Ovary (tissue), 9 donors: Measurements from ENCODE around the gene AFG3L2. TPM values are rescaled to one million over a fixed set of nuclear protein-coding genes. Genes with fewer than 3 reads are reported as not detected.

Experiments used
- DNase-seq, 5 donors: peaks; one replicate each; pipeline ENCODE4 v3.0.0-alpha.2; 2019 to 2020
- H3K27ac ChIP-seq, 2 donors: fragments of 200-600 bp; one replicate each; pipeline versions ENCODE4 v1.5.1 to v1.8.0; 2019 to 2022
- H3K27me3 ChIP-seq: fragments of 200-600 bp; one replicate; pipeline ENCODE4 v1.8.0; 2022
- H3K36me3 ChIP-seq: fragments of 200-600 bp; sonication (generic); one replicate; pipeline ENCODE4 v1.5.1; 2019
- H3K4me1 ChIP-seq: one replicate; pipeline ENCODE4 v1.8.1; 2013; ENCODE audit warnings: mild to moderate bottlenecking, moderate library complexity; ENCODE audit not compliant: insufficient read depth
- H3K4me3 ChIP-seq: fragments of 200-600 bp; sonication (generic); one replicate; pipeline ENCODE4 v1.5.1; 2017
- H3K9me3 ChIP-seq, 2 donors: fragments of 200-600 bp in 1 of 2; sonication (generic) in 1 of 2; one replicate each; pipeline versions ENCODE4 v1.5.1 to v1.8.1; 2013 to 2019; ENCODE audit warnings: mild to moderate bottlenecking in 1 of 2, moderate library complexity in 1 of 2
- CTCF ChIP-seq, 3 donors: fragments of 450-650 bp in 2 of 3; fragments of 200-600 bp in 1 of 3; IDR thresholded peaks; one replicate each; pipeline versions ENCODE4 v1.5.1 to v1.8.0; 2016 to 2022; ENCODE audit warnings: antibody characterized with exemption in 3 of 3, mild to moderate bottlenecking in 1 of 3
- EP300 ChIP-seq: sonication (generic); formaldehyde crosslinking; IDR thresholded peaks from one replicate; pipeline ENCODE4 v1.6.1; 2017; ENCODE audit warnings: antibody characterized with exemption
- POLR2A ChIP-seq: fragments of 450-650 bp; IDR thresholded peaks from one replicate; pipeline ENCODE4 v1.6.1; 2017; ENCODE audit warnings: antibody characterized with exemption, mild to moderate bottlenecking, moderate library complexity
- whole genome bisulfite sequencing, 3 donors: extraction: QIAGEN DNeasy Blood & Tissue Kit in 1 of 3; methylation state at CpG; one replicate each; pipeline versions ENCODE4 v1.1.5 to v1.1.7; 2013 to 2017; 5-methylcytosine and 5-hydroxymethylcytosine counted together
- intact Hi-C, 4 donors: fragments of 100-400 bp; cut with DNase I; formaldehyde crosslinking; loops; one replicate each; pipeline versions ENCODE4 v1.11.0 to v1.15.1; 2022 to 2023
- polyA plus RNA-seq, 2 donors: library from polyadenylated mRNA; stranded (reverse); fragments of 200-250 nt in 1 of 2; fragments of 350-450 nt in 1 of 2; fragmentation: Illumina TruSeq in 1 of 2; extraction: RNeasy Lipid Tissue Mini Kit (QIAGEN cat#74804) in 1 of 2; gene quantifications; one replicate each; pipeline ENCODE4 v1.2.3, GENCODE V29; 2013 to 2014
- total RNA-seq, 7 donors: library from RNA; depleted of rRNA in 2 of 7; stranded (reverse); fragments of >200 nt in 2 of 7; fragmentation: NEBNext Ultra II Directional in 3 of 7; extraction: Animal tissue kit (Norgen Biotek cat#: 25700) in 3 of 7; gene quantifications; one replicate each; pipeline versions ENCODE4 v1.1.0 to v1.2.4, GENCODE V29; 2016 to 2023
- donor health status: DM: no; HTN: no; CAD: no; lungs with moderate emphysema.
- donor health status: DM: no; HTN: no; CAD: no.
- donor health status: Bipolar disorder and iron deficiency.
- donor health status: DM: yes; HTN: yes; CAD: no.
- donor health status: DM: no; HTN: no; CAD: no.
- donor health status: DM: yes; HTN: yes; CAD: no.

The AFG3L2 gene
- total and polyA plus RNA-seq, 9 donors: 28.3 to 42.5 (median 34.9) TPM

- WGBS, 3 donors: 6 to 10% (median 10%) methylated on average over 18 to 32 of the region's 32 CpGs
- Histone ChIP-seq H3K36me3 (no peaks in the 10 kb centered on the region), H3K4me1 (peaks cover 7% of the 10 kb centered on the region), H3K4me3 (peak overlapping the region; percentile 60), H3K9me3 (no peaks in the 10 kb centered on the region), H3K27me3 (no peaks in the 10 kb centered on the region), H3K27ac (peak overlapping the region; percentile 57 to 81)
- intact Hi-C loops: no loop called here
- DNase-seq: peak in 1 of 5 donors; percentile 31
- TF ChIP-seq CTCF (IDR thresholded peaks at IDR 0.05) (no peak), POLR2A (peak; percentile 5)
These were observed 31.3 kb upstream of the AFG3L2 start for GRCh38 chr18:12408247-12408869.

- peaks cover 7% of the 10 kb centered on the region for H3K4me1 ChIP-seq
- H3K27ac ChIP-seq: no peak overlapping the region
- H3K9me3 ChIP-seq: no peaks in the 10 kb centered on the region
- no peaks in the 10 kb centered on the region for H3K36me3 ChIP-seq
- peak in 1 of 5 donors; percentile 34 for DNase-seq
- TF ChIP-seq POLR2A (no peak), CTCF (IDR thresholded peaks at IDR 0.05) (no peak), EP300 (no peak)
- 32 to 61% (median 33%) methylated on average over 19 of the region's 19 CpGs for WGBS, 3 donors
- intact Hi-C loops: no loop called here
- H3K27me3 ChIP-seq: no peaks in the 10 kb centered on the region
- H3K4me3 ChIP-seq: no peak overlapping the region
These were observed 29.5 kb upstream of the AFG3L2 start for GRCh38 chr18:12406371-12407111.

GRCh38 chr18:12405066-12405465, 28.0 kb upstream of the AFG3L2 start:
- TF ChIP-seq EP300 (no peak), CTCF (IDR thresholded peaks at IDR 0.05) (no peak), POLR2A (no peak)
- WGBS, 3 donors: 77 to 93% (median 85%) methylated on average over 3 of the region's 3 CpGs
- H3K36me3 ChIP-seq: no peaks in the 10 kb centered on the region
- H3K4me1 ChIP-seq: peaks cover 7% of the 10 kb centered on the region
- no peak overlapping the region for H3K4me3 ChIP-seq
- H3K9me3 ChIP-seq: no peaks in the 10 kb centered on the region
- DNase-seq: no peak
- H3K27ac ChIP-seq: no peak overlapping the region
- H3K27me3 ChIP-seq: no peaks in the 10 kb centered on the region
- intact Hi-C loops: no loop called here

GRCh38 chr18:12403601-12404506, 26.8 kb upstream of the AFG3L2 start:
- Histone ChIP-seq H3K4me1 (peaks cover 7% of the 10 kb centered on the region), H3K36me3 (no peaks in the 10 kb centered on the region), H3K27ac (no peak overlapping the region), H3K4me3 (no peak overlapping the region), H3K9me3 (no peaks in the 10 kb centered on the region), H3K27me3 (no peaks in the 10 kb centered on the region)
- intact Hi-C loops: no loop called here
- WGBS, 3 donors: 19 to 29% (median 20%) methylated on average over 6 of the region's 6 CpGs
- DNase-seq: peak in 1 of 5 donors; percentile 8
- no peak for TF ChIP-seq POLR2A
- TF ChIP-seq CTCF (IDR thresholded peaks at IDR 0.05): no peak
